Neutrophil (primary cell): ENCODE measurements around the gene CRLF1.
"Not testable (repeated sequence)": the region's sequence is repeated elsewhere in the genome, so short reads cannot be mapped to it uniquely, and the experiment has no call there.

Experiments
- H3K27ac ChIP-seq: fragments of 200-600 bp; sonication (generic); 2 replicates; pipeline ENCODE4 v1.5.1; 2016; ENCODE audit warnings: mild to moderate bottlenecking, moderate library complexity
- H3K27me3 ChIP-seq: fragments of 200-600 bp; sonication (generic); 2 replicates; pipeline ENCODE4 v1.6.0; 2016; ENCODE audit warnings: mild to moderate bottlenecking
- H3K36me3 ChIP-seq: fragments of 200-600 bp; sonication (generic); 2 replicates; pipeline ENCODE4 v1.5.1; 2017
- H3K4me1 ChIP-seq, 2 experiments: fragments of 200-600 bp in 1 of 2; sonication (generic) in 1 of 2; 1 replicate in 1 of 2; 2 replicates in 1 of 2; pipeline versions ENCODE4 v1.5.1 to v1.6.1; 2013 to 2016; ENCODE audit warnings: low read depth in 1 of 2, low read length in 1 of 2, mild to moderate bottlenecking in 1 of 2, moderate library complexity in 1 of 2; ENCODE audit not compliant: control insufficient read depth in 1 of 2, insufficient read depth in 1 of 2
- H3K4me3 ChIP-seq, 2 experiments: fragments of 200-600 bp in 1 of 2; sonication (generic) in 1 of 2; 1 replicate in 1 of 2; 2 replicates in 1 of 2; pipeline ENCODE4 v1.5.1; 2013 to 2016; ENCODE audit warnings: low read depth in 1 of 2, low read length in 1 of 2, mild to moderate bottlenecking in 1 of 2, moderate library complexity in 1 of 2
- H3K9me3 ChIP-seq: fragments of 200-600 bp; sonication (generic); 2 replicates; pipeline ENCODE4 v1.5.1; 2016
- CTCF ChIP-seq: fragments of 200-600 bp; sonication (generic); IDR thresholded peaks from 2 replicates; pipeline ENCODE4 v1.5.1; 2016; ENCODE audit warnings: antibody characterized with exemption

CRLF1 gene

GRCh38 chr19:18605196-18605545, 1.4 kb downstream of the CRLF1 start:
- TF ChIP-seq CTCF: no peak
- Histone ChIP-seq H3K9me3 (no peaks in the 10 kb centered on the region), H3K27me3 (peaks cover 97% of the 10 kb centered on the region), H3K27ac (no peak overlapping the region), H3K4me1 (no peaks in the 10 kb centered on the region), H3K36me3 (no peaks in the 10 kb centered on the region), H3K4me3 (no peak overlapping the region)

GRCh38 chr19:18604820-18605159, 1.8 kb downstream of the CRLF1 start:
- Histone ChIP-seq H3K4me3 (no peak overlapping the region), H3K4me1 (no peaks in the 10 kb centered on the region), H3K27me3 (peaks cover 97% of the 10 kb centered on the region), H3K27ac (no peak overlapping the region), H3K9me3 (no peaks in the 10 kb centered on the region), H3K36me3 (no peaks in the 10 kb centered on the region)
- TF ChIP-seq CTCF: no peak

- peaks cover 97% of the 10 kb centered on the region for H3K27me3 ChIP-seq
- H3K4me1 ChIP-seq: no peaks in the 10 kb centered on the region
- H3K9me3 ChIP-seq: no peaks in the 10 kb centered on the region
- H3K36me3 ChIP-seq: no peaks in the 10 kb centered on the region
- H3K27ac ChIP-seq: no peak overlapping the region
- no peak for TF ChIP-seq CTCF
- H3K4me3 ChIP-seq: no peak overlapping the region
Measured at GRCh38 chr19:18603958-18604819, 2.4 kb downstream of the CRLF1 start.

- Histone ChIP-seq H3K4me1 (no peaks in the 10 kb centered on the region), H3K9me3 (no peaks in the 10 kb centered on the region), H3K36me3 (no peaks in the 10 kb centered on the region), H3K4me3 (no peak overlapping the region), H3K27ac (no peak overlapping the region), H3K27me3 (peaks cover 97% of the 10 kb centered on the region)
- no peak for TF ChIP-seq CTCF
Measured at GRCh38 chr19:18603255-18603957, 3.2 kb downstream of the CRLF1 start.

GRCh38 chr19:18601875-18602274, 4.7 kb downstream of the CRLF1 start:
- H3K9me3 ChIP-seq: no peaks in the 10 kb centered on the region
- no peaks in the 10 kb centered on the region for H3K36me3 ChIP-seq
- H3K4me1 ChIP-seq: peaks cover 2 to 3% of the 10 kb centered on the region in 2 experiments
- no peak for TF ChIP-seq CTCF
- peaks cover 96% of the 10 kb centered on the region for H3K27me3 ChIP-seq
- no peak overlapping the region for H3K4me3 ChIP-seq
- no peak overlapping the region for H3K27ac ChIP-seq

GRCh38 chr19:18600692-18601397, 5.8 kb downstream of the CRLF1 start:
- not testable (repeated sequence) for H3K4me3 ChIP-seq, H3K27ac ChIP-seq, H3K9me3 ChIP-seq, H3K4me1 ChIP-seq, H3K36me3 ChIP-seq
- H3K27me3 ChIP-seq: peaks cover 98% of the 10 kb centered on the region
